K562 (cell line): ENCODE data around the gene ZFX. TPM values are rescaled to one million over a fixed set of nuclear protein-coding genes. Genes with fewer than 3 reads are reported as not detected.

Source experiments
- ATF7 ChIP-seq: fragments of 450-650 bp; IDR thresholded peaks from 2 replicates; pipeline ENCODE4 v1.7.1; 2014; ENCODE audit warnings: mild to moderate bottlenecking, moderate library complexity
- DLX4 ChIP-seq: fragments of 250-450 bp; sonication (Bioruptor Pico); IDR thresholded peaks from 2 replicates; pipeline ENCODE4 v1.6.1; 2021; ENCODE audit warnings: mild to moderate bottlenecking
- ESRRA ChIP-seq: fragments of 450-650 bp; IDR thresholded peaks from 2 replicates; pipeline ENCODE4 v1.6.1; 2014; ENCODE audit warnings: low read depth, mild to moderate bottlenecking, moderate library complexity, borderline replicate concordance
- MCM2 ChIP-seq: fragments of 450-650 bp; IDR thresholded peaks from 2 replicates; pipeline ENCODE4 v1.6.1; 2017; ENCODE audit warnings: low read depth, mild to moderate bottlenecking
- PHF8 ChIP-seq: fragments of 200-600 bp; sonication (generic); IDR thresholded peaks from 2 replicates; pipeline ENCODE4 v1.6.1; 2012; ENCODE audit warnings: mixed run types, mild to moderate bottlenecking, inconsistent platforms, low read length, moderate library complexity, borderline replicate concordance
- POLR3A ChIP-seq: IDR thresholded peaks from 2 replicates; pipeline ENCODE4 v1.6.1; 2011; ENCODE audit warnings: borderline replicate concordance, mild to moderate bottlenecking, moderate library complexity; ENCODE audit not compliant: insufficient read length, insufficient read depth; ENCODE audit errors: extremely low read depth
- SAP30 ChIP-seq: fragments of 200-600 bp; sonication (generic); IDR thresholded peaks from 2 replicates; pipeline ENCODE4 v1.6.1; 2012; ENCODE audit warnings: borderline replicate concordance, low read depth, mild to moderate bottlenecking, moderate library complexity, low read length, control low read depth, inconsistent platforms; ENCODE audit not compliant: insufficient read depth, poor library complexity, severe bottlenecking
- TAF15 ChIP-seq: fragments of 200-400 bp; formaldehyde crosslinking; IDR thresholded peaks from 2 replicates; pipeline ENCODE4 v1.6.1; 2017; ENCODE audit warnings: mild to moderate bottlenecking, low read depth, low read length, moderate library complexity
- TAF9B ChIP-seq: fragments of 450-650 bp; IDR thresholded peaks from 2 replicates; pipeline ENCODE4 v1.6.1; 2018; ENCODE audit warnings: mild to moderate bottlenecking; ENCODE audit not compliant: partially characterized antibody
- TSHZ1 ChIP-seq: fragments of 250-450 bp; sonication (Bioruptor Pico); IDR thresholded peaks from 2 replicates; pipeline ENCODE4 v1.4.0; 2020; ENCODE audit warnings: mild to moderate bottlenecking, moderate library complexity
- ZBED1 ChIP-seq: IDR thresholded peaks from 2 replicates; pipeline ENCODE4 v1.6.1; 2014
- ZBTB26 ChIP-seq: fragments of 450-650 bp; formaldehyde crosslinking; IDR thresholded peaks from 2 replicates; pipeline ENCODE4 v1.4.0; 2022; ENCODE audit warnings: missing genetic modification characterization
- polyA plus RNA-seq, 8 experiments: library from polyadenylated mRNA; depleted of rRNA in 4 of 8; stranded (reverse) in 5 of 8; unstranded in 3 of 8; fragments of >200 nt; fragmentation: Nextera tagmentation in 2 of 8; fragmentation: Illumina TruSeq in 1 of 8; extraction: Ambion mirVana in 2 of 8; extraction: Trizol in 1 of 8; gene quantifications; 2 replicates each; pipeline versions ENCODE4 v1.2.1 to v1.2.3, GENCODE V29; 2011 to 2014; ENCODE audit warnings: inconsistent platforms in 1 of 8, missing spikeins in 1 of 8
- total RNA-seq, 7 experiments: library from RNA; depleted of rRNA in 6 of 7; stranded (reverse); fragments of >200 nt in 6 of 7; fragmentation: Illumina TruSeq in 2 of 7; extraction: Trizol in 2 of 7; gene quantifications; 2 replicates each; pipeline versions ENCODE4 v1.2.1 to v1.2.3, GENCODE V29; 2011 to 2021; ENCODE audit warnings: low replicate concordance in 1 of 7

ZFX gene
- total and polyA plus RNA-seq, 9 of the 15 experiments (the other 6 are each of a cell fraction or from before 2014, with no cell fraction given) = 5.3 to 25.2 (median 11.4) TPM

GRCh38 chrX:24214568-24214967, 65.0 kb downstream of the ZFX start (continued):
- no peak for TF ChIP-seq ESRRA
- TF ChIP-seq SAP30 = no peak
- TF ChIP-seq ZBED1 = no peak
- TF ChIP-seq TAF15 = no peak
- TF ChIP-seq PHF8 = no peak
- TF ChIP-seq ZBTB26 = no peak
- no peak for TF ChIP-seq ATF7
- no peak for TF ChIP-seq MCM2
- no peak for TF ChIP-seq DLX4 (CRISPR knock-in tag)
- TF ChIP-seq POLR3A = no peak
- no peak for TF ChIP-seq TSHZ1 (CRISPR knock-in tag)
- no peak for TF ChIP-seq TAF9B
